GM13977 (cell line): ENCODE data around the gene SULF2.
"Not testable (repeated sequence)": the region's sequence is repeated elsewhere in the genome, so short reads cannot be mapped to it uniquely, and the experiment has no call there.

ENCODE experiments used
- DNase-seq: peaks from one replicate; pipeline ENCODE4 v3.0.0; 2012; ENCODE audit warnings: low spot score
- in situ Hi-C: fragments of 300-500 bp; cut with MboI; formaldehyde crosslinking; loops from one replicate; pipeline ENCODE4 v1.12.0; 2022; ENCODE audit warnings: low sequenced_read_pairs, low pct_unique_long_range_greater_than_20kb, mixed read lengths, inconsistent platforms; ENCODE audit not compliant: unreplicated experiment
- TF ChIP-seq, protein P1 (sequence below): IDR thresholded peaks from 2 replicates; pipeline ENCODE4 v1.5.1; 2012; ENCODE audit warnings: mild to moderate bottlenecking, control low read depth; ENCODE audit not compliant: insufficient read depth; ENCODE audit errors: extremely low read depth, missing control alignments

SULF2 gene

DNA sequence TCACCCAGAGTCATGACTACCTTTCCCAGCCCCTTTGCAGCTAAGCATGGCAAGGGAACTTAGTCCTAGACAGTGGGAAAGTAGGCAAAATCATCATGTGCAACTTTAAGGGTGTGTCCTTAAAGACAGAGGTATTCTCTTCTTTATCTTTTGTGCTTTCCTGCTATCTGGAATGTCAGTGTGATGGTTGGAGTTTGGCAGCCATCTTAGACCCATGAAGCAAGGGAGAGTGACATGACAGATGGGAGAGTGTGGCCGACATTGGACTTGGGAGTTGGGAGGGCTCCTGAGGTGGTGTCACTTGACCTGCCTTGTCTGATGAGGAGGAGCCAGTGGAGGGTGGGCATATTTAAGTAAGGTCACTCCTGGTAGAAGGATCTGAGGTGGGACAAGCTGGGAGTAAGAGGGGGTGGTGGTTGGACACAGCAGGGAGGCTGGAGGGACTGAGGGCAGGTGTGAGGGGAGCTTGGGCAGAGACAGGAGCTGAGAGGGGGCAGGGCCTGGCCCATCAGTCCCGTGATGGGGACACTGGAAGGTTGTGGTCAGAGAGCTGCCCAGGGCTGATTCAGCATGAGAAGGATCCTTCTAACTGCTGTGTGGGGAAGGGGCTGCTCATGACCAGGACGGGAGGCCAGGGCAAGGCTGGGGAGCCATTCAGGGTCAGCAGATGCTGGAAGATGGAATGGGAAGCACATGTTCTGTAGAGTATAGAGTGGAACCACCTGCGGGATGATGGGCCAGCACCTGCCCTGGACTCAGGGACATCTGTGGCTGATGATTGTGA lies 29.5 kb upstream of the SULF2 start:
- in situ Hi-C loops: no loop called here
- DNase-seq: no peak
- TF ChIP-seq, protein P1, sequence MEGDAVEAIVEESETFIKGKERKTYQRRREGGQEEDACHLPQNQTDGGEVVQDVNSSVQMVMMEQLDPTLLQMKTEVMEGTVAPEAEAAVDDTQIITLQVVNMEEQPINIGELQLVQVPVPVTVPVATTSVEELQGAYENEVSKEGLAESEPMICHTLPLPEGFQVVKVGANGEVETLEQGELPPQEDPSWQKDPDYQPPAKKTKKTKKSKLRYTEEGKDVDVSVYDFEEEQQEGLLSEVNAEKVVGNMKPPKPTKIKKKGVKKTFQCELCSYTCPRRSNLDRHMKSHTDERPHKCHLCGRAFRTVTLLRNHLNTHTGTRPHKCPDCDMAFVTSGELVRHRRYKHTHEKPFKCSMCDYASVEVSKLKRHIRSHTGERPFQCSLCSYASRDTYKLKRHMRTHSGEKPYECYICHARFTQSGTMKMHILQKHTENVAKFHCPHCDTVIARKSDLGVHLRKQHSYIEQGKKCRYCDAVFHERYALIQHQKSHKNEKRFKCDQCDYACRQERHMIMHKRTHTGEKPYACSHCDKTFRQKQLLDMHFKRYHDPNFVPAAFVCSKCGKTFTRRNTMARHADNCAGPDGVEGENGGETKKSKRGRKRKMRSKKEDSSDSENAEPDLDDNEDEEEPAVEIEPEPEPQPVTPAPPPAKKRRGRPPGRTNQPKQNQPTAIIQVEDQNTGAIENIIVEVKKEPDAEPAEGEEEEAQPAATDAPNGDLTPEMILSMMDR: no peak

- in situ Hi-C loops: no loop called here
- no peak for DNase-seq
- TF ChIP-seq, protein P1: no peak
Measured at GRCh38 chr20:47810721-47811347, 25.6 kb upstream of the SULF2 start.

- TF ChIP-seq, protein P1: no peak
- in situ Hi-C loops: no loop called here
- no peak for DNase-seq
Measured at GRCh38 chr20:47810116-47810677, 24.9 kb upstream of the SULF2 start.

- in situ Hi-C loops: no loop called here
- DNase-seq: no peak
- TF ChIP-seq, protein P1: no peak
Measured at GRCh38 chr20:47809161-47809960, 24.1 kb upstream of the SULF2 start.

DNA sequence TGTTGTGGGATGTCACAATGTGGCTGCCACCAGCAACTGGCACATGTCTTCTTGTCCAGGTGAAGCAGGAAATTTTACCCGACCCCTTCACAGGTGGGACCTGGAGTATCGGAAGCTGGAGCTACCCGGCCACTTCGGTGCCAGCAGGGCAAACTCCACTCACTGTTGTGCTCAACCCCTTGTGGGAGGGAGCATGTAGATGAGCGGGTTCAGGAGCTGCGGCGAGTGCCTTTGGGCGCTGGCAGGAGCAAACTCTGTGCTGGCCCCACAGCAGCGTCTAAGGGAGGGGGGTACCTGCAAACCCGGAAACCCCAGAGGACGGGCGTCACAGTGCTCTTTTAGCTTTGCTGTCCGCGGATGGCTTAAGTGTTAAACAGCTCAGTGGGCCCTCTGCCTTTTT lies 20.7 kb upstream of the SULF2 start:
- in situ Hi-C loops: no loop called here
- TF ChIP-seq, protein P1: no peak
- no peak for DNase-seq

GRCh38 chr20:47804972-47805371 lies 19.7 kb upstream of the SULF2 start:
- DNase-seq, in situ Hi-C loops: not testable (repeated sequence)

DNA sequence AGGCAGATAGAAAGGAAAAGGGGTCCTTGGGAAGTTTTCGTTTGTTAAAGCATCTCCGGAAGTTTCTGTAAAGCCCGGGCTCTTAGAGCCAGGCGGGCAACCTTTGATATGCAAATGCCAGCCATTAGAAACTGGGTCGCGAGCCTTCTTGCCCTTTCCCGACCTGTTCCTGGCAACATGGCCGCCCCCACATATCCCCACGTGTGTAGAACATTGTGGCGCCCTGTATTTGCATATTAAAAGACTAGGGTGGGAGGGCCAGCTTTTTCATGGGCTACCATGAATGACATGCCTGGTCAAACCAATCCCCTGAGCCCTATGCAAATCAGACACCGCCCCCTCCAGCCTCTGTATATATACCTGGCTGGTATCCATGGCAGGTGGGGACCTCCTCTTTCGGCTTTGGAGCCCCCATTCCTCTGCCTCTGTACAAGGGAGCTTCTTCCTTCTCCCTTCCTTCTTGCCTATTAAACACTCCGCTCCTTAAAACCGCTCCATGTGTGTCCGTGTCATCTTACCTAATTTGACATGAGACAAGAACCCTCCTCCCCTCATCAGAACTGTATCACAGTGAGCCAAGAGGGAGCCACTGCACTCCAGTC lies 19.0 kb upstream of the SULF2 start:
- in situ Hi-C loops, DNase-seq: not testable (repeated sequence)
